HepG2 (cell line): Measurements from ENCODE around the gene CMTM2. TPM values are rescaled to one million over a fixed set of nuclear protein-coding genes. Genes with fewer than 3 reads are reported as not detected.

Experiments
- E2F1 ChIP-seq: sonication (generic); formaldehyde crosslinking; IDR thresholded peaks from 2 replicates; pipeline ENCODE4 v1.5.0; 2020; ENCODE audit warnings: missing genetic modification reagents
- FUBP1 ChIP-seq: sonication (generic); formaldehyde crosslinking; IDR thresholded peaks from 2 replicates; pipeline ENCODE4 v1.5.1; 2020; ENCODE audit warnings: missing genetic modification reagents, mild to moderate bottlenecking, borderline replicate concordance
- HMG20A ChIP-seq: IDR thresholded peaks from 2 replicates; pipeline ENCODE4 v1.6.1; 2016; ENCODE audit warnings: borderline replicate concordance
- KDM5A ChIP-seq: fragments of 200-600 bp; sonication (generic); IDR thresholded peaks from 2 replicates; pipeline ENCODE4 v1.7.0; 2018; ENCODE audit warnings: antibody characterized with exemption, mild to moderate bottlenecking, low read length, borderline replicate concordance
- MLLT10 ChIP-seq: sonication (generic); formaldehyde crosslinking; IDR thresholded peaks from 2 replicates; pipeline ENCODE4 v1.4.0; 2020; ENCODE audit warnings: missing genetic modification reagents
- NFATC3 ChIP-seq: sonication (generic); formaldehyde crosslinking; IDR thresholded peaks from 2 replicates; pipeline ENCODE4 v1.5.1; 2020; ENCODE audit warnings: mild to moderate bottlenecking, missing genetic modification reagents
- RAD51 ChIP-seq: fragments of 450-650 bp; IDR thresholded peaks from 2 replicates; pipeline ENCODE4 v1.6.1; 2016; ENCODE audit warnings: borderline replicate concordance
- RCOR2 ChIP-seq: IDR thresholded peaks from 2 replicates; pipeline ENCODE4 v1.6.1; 2016; ENCODE audit warnings: missing biosample characterization, missing genetic modification reagents
- RFX3 ChIP-seq: IDR thresholded peaks from 2 replicates; pipeline ENCODE4 v1.6.1; 2016; ENCODE audit warnings: missing biosample characterization, missing genetic modification reagents
- SIN3B ChIP-seq: fragments of 150-350 bp; IDR thresholded peaks from 2 replicates; pipeline ENCODE4 v1.6.1; 2014; ENCODE audit warnings: low read length
- SMARCC2 ChIP-seq: fragments of 450-650 bp; IDR thresholded peaks from 2 replicates; pipeline ENCODE4 v1.6.1; 2017; ENCODE audit warnings: antibody characterized with exemption, mild to moderate bottlenecking
- TEAD3 ChIP-seq: optimal IDR thresholded peaks from 2 replicates; pipeline ENCODE3; 2016; ENCODE audit warnings: borderline replicate concordance
- ZKSCAN5 ChIP-seq: sonication (generic); formaldehyde crosslinking; IDR thresholded peaks from 2 replicates; pipeline ENCODE4 v1.5.1; 2020; ENCODE audit warnings: mild to moderate bottlenecking, missing genetic modification reagents
- ZNF207 ChIP-seq: fragments of 450-650 bp; IDR thresholded peaks from 2 replicates; pipeline ENCODE4 v1.6.1; 2016; ENCODE audit warnings: antibody characterized with exemption, borderline replicate concordance
- ZNF615 ChIP-seq: sonication (generic); formaldehyde crosslinking; IDR thresholded peaks from 2 replicates; pipeline ENCODE4 v1.5.0; 2020; ENCODE audit warnings: mild to moderate bottlenecking, missing genetic modification reagents, borderline replicate concordance
- ZNF674 ChIP-seq: sonication (generic); formaldehyde crosslinking; IDR thresholded peaks from 2 replicates; pipeline ENCODE4 v1.5.0; 2020; ENCODE audit warnings: low read depth, mild to moderate bottlenecking, missing genetic modification reagents
- ZNF691 ChIP-seq: sonication (generic); formaldehyde crosslinking; IDR thresholded peaks from 2 replicates; pipeline ENCODE4 v1.4.0; 2020; ENCODE audit warnings: missing genetic modification reagents, low read depth, mild to moderate bottlenecking, borderline replicate concordance
- polyA plus RNA-seq, 8 experiments: library from polyadenylated mRNA; depleted of rRNA in 3 of 8; stranded (reverse) in 7 of 8; unstranded in 1 of 8; fragments of >200 nt; fragmentation: Illumina TruSeq in 4 of 8; extraction: Trizol in 4 of 8; gene quantifications; 2 replicates each; pipeline versions ENCODE4 v1.2.1 to v1.2.3, GENCODE V29; 2011 to 2016; ENCODE audit warnings: low read depth in 4 of 8, missing spikeins in 1 of 8, mixed read lengths in 1 of 8; ENCODE audit not compliant: insufficient read depth in 1 of 8
- total RNA-seq, 5 experiments: library from RNA; depleted of rRNA; stranded (reverse); fragments of >200 nt; fragmentation: Illumina TruSeq; extraction: Trizol; gene quantifications; 2 replicates each; pipeline ENCODE4 v1.2.3, GENCODE V29; 2016; ENCODE audit warnings: low read depth in 1 of 5
- TF ChIP-seq, protein P1 (sequence below): sonication (generic); formaldehyde crosslinking; IDR thresholded peaks from 2 replicates; pipeline ENCODE4 v1.4.0; 2020; ENCODE audit warnings: missing genetic modification reagents
- TF ChIP-seq, protein P2 (sequence below): sonication (generic); formaldehyde crosslinking; IDR thresholded peaks from 2 replicates; pipeline ENCODE4 v1.4.0; 2020; ENCODE audit warnings: missing genetic modification reagents, mild to moderate bottlenecking, borderline replicate concordance

The CMTM2 gene
- total and polyA plus RNA-seq, 2 of the 13 experiments (the other 11 are each of a cell fraction or from before 2014, with no cell fraction given), result not detected

DNA sequence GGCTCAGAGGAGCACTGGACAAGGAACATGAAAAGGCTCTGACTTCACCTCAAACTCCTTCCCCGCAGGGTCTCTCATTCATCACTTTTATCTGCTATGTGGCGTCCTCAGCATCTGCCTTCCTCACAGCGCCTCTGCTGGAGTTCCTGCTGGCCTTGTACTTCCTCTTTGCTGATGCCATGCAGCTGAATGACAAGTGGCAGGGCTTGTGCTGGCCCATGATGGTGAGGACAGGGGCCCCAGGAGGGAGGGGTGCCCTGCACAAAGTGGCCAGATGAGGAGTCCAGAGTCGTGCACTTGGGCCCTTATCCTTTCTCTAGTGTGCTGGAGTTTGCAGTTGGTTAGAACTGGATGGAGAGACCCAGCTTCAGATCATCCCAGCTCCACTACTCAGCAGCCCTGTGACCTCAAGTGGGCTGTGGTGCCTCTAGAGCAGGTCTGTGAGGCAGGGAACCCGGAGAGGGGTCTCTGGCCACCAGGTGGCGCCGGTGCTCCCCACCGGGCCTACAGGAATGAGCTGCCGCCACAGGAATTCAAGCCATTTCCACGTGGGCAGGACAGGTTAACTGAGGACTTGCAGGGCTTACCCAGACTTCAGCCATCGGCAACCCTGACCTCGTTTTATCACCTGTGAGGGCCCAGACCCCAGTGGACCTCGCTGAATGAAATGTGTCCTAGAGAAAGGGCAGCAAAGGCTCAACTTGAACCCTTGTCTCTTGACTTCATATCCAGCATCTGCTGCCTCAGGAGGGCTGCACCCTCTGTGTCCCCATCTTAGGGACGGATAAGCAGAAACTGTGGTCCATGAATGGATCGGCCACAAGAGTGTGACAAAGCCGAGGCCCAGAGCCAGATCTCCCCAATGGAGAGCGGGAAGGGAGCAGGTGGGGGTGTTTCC, 29.2 kb downstream of the CMTM2 start (continued):
- no peak for TF ChIP-seq SIN3B
- no peak for TF ChIP-seq SMARCC2
- TF ChIP-seq, protein P1, sequence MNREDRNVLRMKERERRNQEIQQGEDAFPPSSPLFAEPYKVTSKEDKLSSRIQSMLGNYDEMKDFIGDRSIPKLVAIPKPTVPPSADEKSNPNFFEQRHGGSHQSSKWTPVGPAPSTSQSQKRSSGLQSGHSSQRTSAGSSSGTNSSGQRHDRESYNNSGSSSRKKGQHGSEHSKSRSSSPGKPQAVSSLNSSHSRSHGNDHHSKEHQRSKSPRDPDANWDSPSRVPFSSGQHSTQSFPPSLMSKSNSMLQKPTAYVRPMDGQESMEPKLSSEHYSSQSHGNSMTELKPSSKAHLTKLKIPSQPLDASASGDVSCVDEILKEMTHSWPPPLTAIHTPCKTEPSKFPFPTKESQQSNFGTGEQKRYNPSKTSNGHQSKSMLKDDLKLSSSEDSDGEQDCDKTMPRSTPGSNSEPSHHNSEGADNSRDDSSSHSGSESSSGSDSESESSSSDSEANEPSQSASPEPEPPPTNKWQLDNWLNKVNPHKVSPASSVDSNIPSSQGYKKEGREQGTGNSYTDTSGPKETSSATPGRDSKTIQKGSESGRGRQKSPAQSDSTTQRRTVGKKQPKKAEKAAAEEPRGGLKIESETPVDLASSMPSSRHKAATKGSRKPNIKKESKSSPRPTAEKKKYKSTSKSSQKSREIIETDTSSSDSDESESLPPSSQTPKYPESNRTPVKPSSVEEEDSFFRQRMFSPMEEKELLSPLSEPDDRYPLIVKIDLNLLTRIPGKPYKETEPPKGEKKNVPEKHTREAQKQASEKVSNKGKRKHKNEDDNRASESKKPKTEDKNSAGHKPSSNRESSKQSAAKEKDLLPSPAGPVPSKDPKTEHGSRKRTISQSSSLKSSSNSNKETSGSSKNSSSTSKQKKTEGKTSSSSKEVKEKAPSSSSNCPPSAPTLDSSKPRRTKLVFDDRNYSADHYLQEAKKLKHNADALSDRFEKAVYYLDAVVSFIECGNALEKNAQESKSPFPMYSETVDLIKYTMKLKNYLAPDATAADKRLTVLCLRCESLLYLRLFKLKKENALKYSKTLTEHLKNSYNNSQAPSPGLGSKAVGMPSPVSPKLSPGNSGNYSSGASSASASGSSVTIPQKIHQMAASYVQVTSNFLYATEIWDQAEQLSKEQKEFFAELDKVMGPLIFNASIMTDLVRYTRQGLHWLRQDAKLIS (CRISPR knock-in tag), result no peak
- TF ChIP-seq ZNF691, result peak; percentile 84; the same call in 1 of the 2 replicates
- no peak for TF ChIP-seq ZNF615 (CRISPR knock-in tag)
- TF ChIP-seq ZNF207, result no peak
- no peak for TF ChIP-seq ZKSCAN5 (CRISPR knock-in tag)
- TF ChIP-seq RCOR2 (CRISPR knock-in tag), result peak; percentile 50; the same call in 1 of the 2 replicates
- peak; percentile 51; the same call in 1 of the 2 replicates for TF ChIP-seq NFATC3 (CRISPR knock-in tag)
- TF ChIP-seq RAD51, result no peak
- TF ChIP-seq, protein P2, sequence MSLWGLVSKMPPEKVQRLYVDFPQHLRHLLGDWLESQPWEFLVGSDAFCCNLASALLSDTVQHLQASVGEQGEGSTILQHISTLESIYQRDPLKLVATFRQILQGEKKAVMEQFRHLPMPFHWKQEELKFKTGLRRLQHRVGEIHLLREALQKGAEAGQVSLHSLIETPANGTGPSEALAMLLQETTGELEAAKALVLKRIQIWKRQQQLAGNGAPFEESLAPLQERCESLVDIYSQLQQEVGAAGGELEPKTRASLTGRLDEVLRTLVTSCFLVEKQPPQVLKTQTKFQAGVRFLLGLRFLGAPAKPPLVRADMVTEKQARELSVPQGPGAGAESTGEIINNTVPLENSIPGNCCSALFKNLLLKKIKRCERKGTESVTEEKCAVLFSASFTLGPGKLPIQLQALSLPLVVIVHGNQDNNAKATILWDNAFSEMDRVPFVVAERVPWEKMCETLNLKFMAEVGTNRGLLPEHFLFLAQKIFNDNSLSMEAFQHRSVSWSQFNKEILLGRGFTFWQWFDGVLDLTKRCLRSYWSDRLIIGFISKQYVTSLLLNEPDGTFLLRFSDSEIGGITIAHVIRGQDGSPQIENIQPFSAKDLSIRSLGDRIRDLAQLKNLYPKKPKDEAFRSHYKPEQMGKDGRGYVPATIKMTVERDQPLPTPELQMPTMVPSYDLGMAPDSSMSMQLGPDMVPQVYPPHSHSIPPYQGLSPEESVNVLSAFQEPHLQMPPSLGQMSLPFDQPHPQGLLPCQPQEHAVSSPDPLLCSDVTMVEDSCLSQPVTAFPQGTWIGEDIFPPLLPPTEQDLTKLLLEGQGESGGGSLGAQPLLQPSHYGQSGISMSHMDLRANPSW (CRISPR knock-in tag), result peak; percentile 56; the same call in 1 of the 2 replicates
- no peak for TF ChIP-seq MLLT10 (CRISPR knock-in tag)
- TF ChIP-seq RFX3, result no peak
- peak; percentile 95 for TF ChIP-seq TEAD3 (CRISPR knock-in tag)
- TF ChIP-seq FUBP1, result no peak
- TF ChIP-seq KDM5A, result no peak
- TF ChIP-seq ZNF674 (CRISPR knock-in tag), result no peak
- TF ChIP-seq E2F1, result no peak; the same call in 1 of the 2 replicates
- TF ChIP-seq HMG20A (CRISPR knock-in tag), result peak; percentile 48; the same call in 1 of the 2 replicates
